GM19043 (cell line): ENCODE measurements around the gene AP5Z1.

Experiments used
- ATAC-seq: cut with Tn5 transposase; IDR thresholded peaks from one replicate; pipeline ENCODE4 v1.9.1; 2021; ENCODE audit warnings: low read depth; ENCODE audit not compliant: unreplicated experiment

AP5Z1 gene

DNA sequence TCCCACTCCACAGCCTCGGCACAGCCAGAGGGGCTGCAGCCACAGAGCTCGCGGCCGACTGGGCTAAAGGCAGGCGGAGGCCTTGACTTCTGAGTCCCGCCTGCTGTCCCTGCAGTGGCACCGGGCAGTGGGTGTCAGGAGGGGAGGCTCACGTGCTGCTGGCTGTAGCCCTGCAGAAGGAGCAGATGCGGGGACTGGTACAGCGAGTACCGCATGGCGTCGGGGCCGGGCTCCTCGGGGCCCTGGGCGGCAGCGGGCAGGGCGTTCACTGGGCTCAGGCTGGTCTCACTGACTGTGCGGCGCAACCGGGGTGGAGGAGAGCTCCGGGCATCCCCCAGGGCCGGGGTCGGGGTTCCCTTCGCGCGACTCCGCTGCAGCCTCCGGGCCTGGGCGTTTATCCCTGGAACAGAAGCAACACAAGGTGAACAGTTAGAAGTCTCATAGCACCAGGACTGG lies 60.8 kb downstream of the AP5Z1 start:
- no peak for ATAC-seq

GRCh38 chr7:4837041-4837802 lies 61.8 kb downstream of the AP5Z1 start:
- ATAC-seq = no peak

- ATAC-seq = no peak
Measured at GRCh38 chr7:4837803-4838625, 62.6 kb downstream of the AP5Z1 start.

- ATAC-seq = no peak
Measured at GRCh38 chr7:4838626-4839334, 63.4 kb downstream of the AP5Z1 start.

GRCh38 chr7:4840079-4840501 lies 64.7 kb downstream of the AP5Z1 start:
- ATAC-seq = no peak
